ENCODE results near the gene ZCCHC14.

DNA sequence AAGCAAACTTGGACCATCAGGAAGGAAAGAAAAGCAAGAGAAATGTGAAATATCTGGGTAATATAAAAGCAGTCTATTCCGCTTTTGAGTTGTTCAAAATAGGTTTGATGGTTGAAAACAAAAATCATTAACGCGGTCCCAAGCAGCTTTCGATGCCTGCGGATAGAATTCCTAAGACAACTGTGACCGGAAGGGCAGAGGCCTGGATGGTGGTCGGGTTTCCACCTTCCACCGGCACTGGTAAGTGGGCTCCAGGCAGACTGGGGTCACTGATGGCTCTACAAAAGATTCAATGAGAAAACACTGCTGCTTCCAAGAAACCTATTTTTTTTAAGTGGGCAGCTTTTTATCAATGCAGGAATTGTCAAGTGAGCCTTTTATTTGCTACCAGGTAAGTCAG, 49.8 kb downstream of the ZCCHC14 start:
- TF ChIP-seq HES4 (CRISPR knock-in tag; IDR thresholded peaks at IDR 0.05; ENCODE audit: borderline replicate concordance) (no peak), JUND (CRISPR knock-in tag; IDR thresholded peaks at IDR 0.05) (no peak), NR2C2 (CRISPR knock-in tag; IDR thresholded peaks at IDR 0.05; ENCODE audit: borderline replicate concordance) (no peak), NR1H2 (CRISPR knock-in tag; IDR thresholded peaks at IDR 0.05; ENCODE audit: borderline replicate concordance, low read depth) (no peak), CHD2 (IDR thresholded peaks at IDR 0.05; ENCODE audit: low read depth, low read length) (no peak), ZNF180 (CRISPR knock-in tag; IDR thresholded peaks at IDR 0.05; ENCODE audit: borderline replicate concordance, low read depth) (no peak)
- TF ChIP-seq, protein P1, sequence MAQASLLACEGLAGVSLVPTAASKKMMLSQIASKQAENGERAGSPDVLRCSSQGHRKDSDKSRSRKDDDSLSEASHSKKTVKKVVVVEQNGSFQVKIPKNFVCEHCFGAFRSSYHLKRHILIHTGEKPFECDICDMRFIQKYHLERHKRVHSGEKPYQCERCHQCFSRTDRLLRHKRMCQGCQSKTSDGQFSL (CRISPR knock-in tag; IDR thresholded peaks at IDR 0.05) = no peak

All from HepG2 (cell line).